ENCODE measurements around the gene TMEM204. TPM values are rescaled to one million over a fixed set of nuclear protein-coding genes. Genes with fewer than 3 reads are reported as not detected.

Gene TMEM204
- total and polyA plus RNA-seq, 2 donors (not counting 1 experiment from before 2014, with no cell fraction given) = 10.9 to 12.4 TPM

DNA sequence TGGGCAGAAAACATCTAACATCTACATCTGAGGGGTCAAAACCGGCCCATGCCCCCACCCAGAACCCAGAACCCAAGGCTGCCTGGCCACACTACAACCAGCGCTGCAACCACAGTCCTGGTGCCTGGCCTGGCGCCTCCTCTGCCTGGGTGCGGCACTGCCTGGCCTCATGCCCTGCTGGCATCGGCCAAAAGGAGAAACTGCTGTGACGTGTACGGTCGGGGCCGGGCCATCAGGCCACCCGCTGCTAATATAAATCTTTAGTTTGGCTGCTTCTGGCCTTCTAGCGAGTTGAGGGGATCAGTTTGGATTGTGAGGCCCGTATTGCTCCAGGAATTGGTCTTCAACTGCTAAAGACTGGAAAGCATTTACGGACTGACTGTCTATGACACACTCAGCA lies 22.8 kb downstream of the TMEM204 start:
- no peaks in the 10 kb centered on the region for H3K27me3 ChIP-seq (ENCODE audit: control insufficient read depth, insufficient read depth, low read length)
- no peaks in the 10 kb centered on the region for H3K79me2 ChIP-seq (ENCODE audit: control insufficient read depth, insufficient read depth, low read length)
- H3K9ac ChIP-seq (ENCODE audit: insufficient read depth, low read length) = no peak overlapping the region
- no peaks in the 10 kb centered on the region for H3K9me3 ChIP-seq (ENCODE audit: control insufficient read depth, insufficient read depth, low read depth, low read length)
- H3K27ac ChIP-seq (ENCODE audit: insufficient read depth, low read length) = no peak overlapping the region
- TF ChIP-seq, protein P1, sequence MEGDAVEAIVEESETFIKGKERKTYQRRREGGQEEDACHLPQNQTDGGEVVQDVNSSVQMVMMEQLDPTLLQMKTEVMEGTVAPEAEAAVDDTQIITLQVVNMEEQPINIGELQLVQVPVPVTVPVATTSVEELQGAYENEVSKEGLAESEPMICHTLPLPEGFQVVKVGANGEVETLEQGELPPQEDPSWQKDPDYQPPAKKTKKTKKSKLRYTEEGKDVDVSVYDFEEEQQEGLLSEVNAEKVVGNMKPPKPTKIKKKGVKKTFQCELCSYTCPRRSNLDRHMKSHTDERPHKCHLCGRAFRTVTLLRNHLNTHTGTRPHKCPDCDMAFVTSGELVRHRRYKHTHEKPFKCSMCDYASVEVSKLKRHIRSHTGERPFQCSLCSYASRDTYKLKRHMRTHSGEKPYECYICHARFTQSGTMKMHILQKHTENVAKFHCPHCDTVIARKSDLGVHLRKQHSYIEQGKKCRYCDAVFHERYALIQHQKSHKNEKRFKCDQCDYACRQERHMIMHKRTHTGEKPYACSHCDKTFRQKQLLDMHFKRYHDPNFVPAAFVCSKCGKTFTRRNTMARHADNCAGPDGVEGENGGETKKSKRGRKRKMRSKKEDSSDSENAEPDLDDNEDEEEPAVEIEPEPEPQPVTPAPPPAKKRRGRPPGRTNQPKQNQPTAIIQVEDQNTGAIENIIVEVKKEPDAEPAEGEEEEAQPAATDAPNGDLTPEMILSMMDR (conservative IDR thresholded peaks at IDR 0.05 in 1 of 2, IDR thresholded peaks at IDR 0.05 in 1 of 2; ENCODE audit: low read depth in 1 of 2, low read length in 2 of 2) = no peak
- TF ChIP-seq EZH2 (IDR thresholded peaks at IDR 0.05; ENCODE audit: low read length, missing control alignments) = no peak
- H3K36me3 ChIP-seq (ENCODE audit: control insufficient read depth, insufficient read depth, low read length) = peaks cover 7% of the 10 kb centered on the region
- peak overlapping the region; percentile 25 for H3K4me2 ChIP-seq (ENCODE audit: extremely low read depth, insufficient read depth, low read length)
- H4K20me1 ChIP-seq (ENCODE audit: control insufficient read depth, extremely low read depth, insufficient read depth, low read length) = no peaks in the 10 kb centered on the region
- no peak for DNase-seq (ENCODE audit: low read depth in 2 of 2)
- no peaks in the 10 kb centered on the region for H3K4me1 ChIP-seq (ENCODE audit: control insufficient read depth, extremely low read depth, insufficient read depth, low read length)
- no peak overlapping the region for H3K4me3 ChIP-seq (replicated peaks in 1 of 4; ENCODE audit: control extremely low read depth in 1 of 4, insufficient read depth in 1 of 4, low read depth in 3 of 4, low read length in 4 of 4)
- H2AFZ ChIP-seq (ENCODE audit: low read length) = no peak overlapping the region

DNA sequence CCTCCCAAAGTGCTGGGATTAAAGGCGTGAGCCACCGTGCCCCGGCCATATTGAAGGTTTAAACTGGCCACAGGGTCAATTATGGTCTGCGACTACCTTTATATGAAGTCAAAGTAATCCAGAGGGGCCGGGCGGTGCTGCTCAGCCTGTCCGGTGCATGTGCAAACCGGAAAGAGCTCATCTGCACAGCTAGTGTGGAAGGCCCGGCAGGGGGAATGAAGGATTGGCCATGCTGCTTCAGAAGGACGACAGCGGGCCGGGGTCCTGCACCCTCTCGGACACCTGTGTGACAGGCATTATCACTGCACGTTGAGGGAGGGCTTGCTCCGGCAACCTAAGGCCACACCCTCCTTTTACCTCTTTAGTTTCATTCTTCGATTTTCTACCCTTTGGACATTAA lies 23.6 kb downstream of the TMEM204 start:
- H3K27ac ChIP-seq (ENCODE audit: insufficient read depth, low read length) = no peak overlapping the region
- H3K79me2 ChIP-seq (ENCODE audit: control insufficient read depth, insufficient read depth, low read length) = no peaks in the 10 kb centered on the region
- no peaks in the 10 kb centered on the region for H3K9me3 ChIP-seq (ENCODE audit: control insufficient read depth, insufficient read depth, low read depth, low read length)
- H3K27me3 ChIP-seq (ENCODE audit: control insufficient read depth, insufficient read depth, low read length) = no peaks in the 10 kb centered on the region
- H3K4me2 ChIP-seq (ENCODE audit: extremely low read depth, insufficient read depth, low read length) = no peak overlapping the region
- TF ChIP-seq, protein P1 (conservative IDR thresholded peaks at IDR 0.05 in 1 of 2, IDR thresholded peaks at IDR 0.05 in 1 of 2; ENCODE audit: low read depth in 1 of 2, low read length in 2 of 2) = no peak
- TF ChIP-seq EZH2 (IDR thresholded peaks at IDR 0.05; ENCODE audit: low read length, missing control alignments) = no peak
- no peak overlapping the region for H2AFZ ChIP-seq (ENCODE audit: low read length)
- H3K4me3 ChIP-seq (replicated peaks in 1 of 4; ENCODE audit: control extremely low read depth in 1 of 4, insufficient read depth in 1 of 4, low read depth in 3 of 4, low read length in 4 of 4) = no peak overlapping the region
- no peak overlapping the region for H3K9ac ChIP-seq (ENCODE audit: insufficient read depth, low read length)
- no peaks in the 10 kb centered on the region for H4K20me1 ChIP-seq (ENCODE audit: control insufficient read depth, extremely low read depth, insufficient read depth, low read length)
- no peaks in the 10 kb centered on the region for H3K4me1 ChIP-seq (ENCODE audit: control insufficient read depth, extremely low read depth, insufficient read depth, low read length)
- peaks cover 7% of the 10 kb centered on the region for H3K36me3 ChIP-seq (ENCODE audit: control insufficient read depth, insufficient read depth, low read length)
- DNase-seq (ENCODE audit: low read depth in 2 of 2) = no peak

DNA sequence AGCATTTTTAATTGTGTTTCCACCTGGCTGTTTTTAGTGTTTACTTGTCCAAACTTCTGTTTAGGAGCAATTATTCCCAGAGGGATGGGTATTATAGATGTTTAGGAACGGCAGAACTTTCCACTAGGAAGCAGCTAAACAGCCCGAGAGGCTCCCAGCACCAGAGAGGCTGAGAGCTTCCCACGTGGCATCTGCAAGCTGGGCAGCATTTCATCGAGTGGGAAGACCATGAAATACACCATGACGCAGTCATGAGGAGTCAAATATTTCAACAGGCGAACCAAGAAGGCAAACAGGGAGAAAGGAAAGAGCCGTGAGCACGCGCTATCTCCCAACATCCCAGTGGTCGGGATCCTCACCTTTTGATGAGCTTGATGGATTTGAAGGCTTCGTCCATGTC lies 24.1 kb downstream of the TMEM204 start:
- TF ChIP-seq EZH2 (IDR thresholded peaks at IDR 0.05; ENCODE audit: low read length, missing control alignments) = no peak
- TF ChIP-seq, protein P1 (conservative IDR thresholded peaks at IDR 0.05 in 1 of 2, IDR thresholded peaks at IDR 0.05 in 1 of 2; ENCODE audit: low read depth in 1 of 2, low read length in 2 of 2) = no peak
- no peak for DNase-seq (ENCODE audit: low read depth in 2 of 2)
- H3K36me3 ChIP-seq (ENCODE audit: control insufficient read depth, insufficient read depth, low read length) = peaks cover 7% of the 10 kb centered on the region

More for the DNA sequence above, 24.1 kb downstream of the TMEM204 start:
- H3K27ac ChIP-seq (ENCODE audit: insufficient read depth, low read length) = no peak overlapping the region
- H3K4me3 ChIP-seq (replicated peaks in 1 of 4; ENCODE audit: control extremely low read depth in 1 of 4, insufficient read depth in 1 of 4, low read depth in 3 of 4, low read length in 4 of 4) = no peak overlapping the region
- no peak overlapping the region for H3K9ac ChIP-seq (ENCODE audit: insufficient read depth, low read length)
- no peak overlapping the region for H3K4me2 ChIP-seq (ENCODE audit: extremely low read depth, insufficient read depth, low read length)
- no peaks in the 10 kb centered on the region for H3K27me3 ChIP-seq (ENCODE audit: control insufficient read depth, insufficient read depth, low read length)
- H3K9me3 ChIP-seq (ENCODE audit: control insufficient read depth, insufficient read depth, low read depth, low read length) = no peaks in the 10 kb centered on the region
- H4K20me1 ChIP-seq (ENCODE audit: control insufficient read depth, extremely low read depth, insufficient read depth, low read length) = no peaks in the 10 kb centered on the region
- H3K4me1 ChIP-seq (ENCODE audit: control insufficient read depth, extremely low read depth, insufficient read depth, low read length) = no peaks in the 10 kb centered on the region
- no peaks in the 10 kb centered on the region for H3K79me2 ChIP-seq (ENCODE audit: control insufficient read depth, insufficient read depth, low read length)
- H2AFZ ChIP-seq (ENCODE audit: low read length) = no peak overlapping the region

Measured in fibroblast of lung (primary cell).